Fibroblast of villous mesenchyme (primary cell): ENCODE measurements around the gene ATOH1. TPM values are rescaled to one million over a fixed set of nuclear protein-coding genes. Genes with fewer than 3 reads are reported as not detected.
A peak's percentile ranks its signal among the peaks of the same experiment; 100 is the strongest.

ENCODE experiments used
- DNase-seq: peaks from one replicate; pipeline ENCODE4 v3.0.0-alpha.2; 2010; ENCODE audit warnings: low read depth
- H3K4me3 ChIP-seq: 2 replicates; pipeline ENCODE4 v1.5.1; 2011; ENCODE audit warnings: low read depth, mild to moderate bottlenecking, low read length
- total RNA-seq: library from RNA; depleted of rRNA; stranded (reverse); fragments of >200 nt; gene quantifications from 2 replicates; pipeline ENCODE4 v1.2.3, GENCODE V29; 2012
- TF ChIP-seq, protein P1 (sequence below): IDR thresholded peaks from 2 replicates; pipeline ENCODE4 v1.5.1; 2012; ENCODE audit warnings: low read depth, mild to moderate bottlenecking, low read length; ENCODE audit not compliant: insufficient read depth

Gene ATOH1
- total RNA-seq, 1 donor, result not detected

- H3K4me3 ChIP-seq, result no peak overlapping the region
- TF ChIP-seq, protein P1, sequence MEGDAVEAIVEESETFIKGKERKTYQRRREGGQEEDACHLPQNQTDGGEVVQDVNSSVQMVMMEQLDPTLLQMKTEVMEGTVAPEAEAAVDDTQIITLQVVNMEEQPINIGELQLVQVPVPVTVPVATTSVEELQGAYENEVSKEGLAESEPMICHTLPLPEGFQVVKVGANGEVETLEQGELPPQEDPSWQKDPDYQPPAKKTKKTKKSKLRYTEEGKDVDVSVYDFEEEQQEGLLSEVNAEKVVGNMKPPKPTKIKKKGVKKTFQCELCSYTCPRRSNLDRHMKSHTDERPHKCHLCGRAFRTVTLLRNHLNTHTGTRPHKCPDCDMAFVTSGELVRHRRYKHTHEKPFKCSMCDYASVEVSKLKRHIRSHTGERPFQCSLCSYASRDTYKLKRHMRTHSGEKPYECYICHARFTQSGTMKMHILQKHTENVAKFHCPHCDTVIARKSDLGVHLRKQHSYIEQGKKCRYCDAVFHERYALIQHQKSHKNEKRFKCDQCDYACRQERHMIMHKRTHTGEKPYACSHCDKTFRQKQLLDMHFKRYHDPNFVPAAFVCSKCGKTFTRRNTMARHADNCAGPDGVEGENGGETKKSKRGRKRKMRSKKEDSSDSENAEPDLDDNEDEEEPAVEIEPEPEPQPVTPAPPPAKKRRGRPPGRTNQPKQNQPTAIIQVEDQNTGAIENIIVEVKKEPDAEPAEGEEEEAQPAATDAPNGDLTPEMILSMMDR, result peak; percentile 85
- peak; percentile 43 for DNase-seq
Observed at GRCh38 chr4:93791570-93792195, 36.9 kb upstream of the ATOH1 start.

GRCh38 chr4:93802045-93802444 lies 26.5 kb upstream of the ATOH1 start:
- no peak overlapping the region for H3K4me3 ChIP-seq
- TF ChIP-seq, protein P1, result no peak
- DNase-seq, result no peak

- H3K4me3 ChIP-seq, result no peak overlapping the region
- TF ChIP-seq, protein P1, result no peak
- no peak for DNase-seq
Observed at GRCh38 chr4:93809773-93810172, 18.8 kb upstream of the ATOH1 start.

DNA sequence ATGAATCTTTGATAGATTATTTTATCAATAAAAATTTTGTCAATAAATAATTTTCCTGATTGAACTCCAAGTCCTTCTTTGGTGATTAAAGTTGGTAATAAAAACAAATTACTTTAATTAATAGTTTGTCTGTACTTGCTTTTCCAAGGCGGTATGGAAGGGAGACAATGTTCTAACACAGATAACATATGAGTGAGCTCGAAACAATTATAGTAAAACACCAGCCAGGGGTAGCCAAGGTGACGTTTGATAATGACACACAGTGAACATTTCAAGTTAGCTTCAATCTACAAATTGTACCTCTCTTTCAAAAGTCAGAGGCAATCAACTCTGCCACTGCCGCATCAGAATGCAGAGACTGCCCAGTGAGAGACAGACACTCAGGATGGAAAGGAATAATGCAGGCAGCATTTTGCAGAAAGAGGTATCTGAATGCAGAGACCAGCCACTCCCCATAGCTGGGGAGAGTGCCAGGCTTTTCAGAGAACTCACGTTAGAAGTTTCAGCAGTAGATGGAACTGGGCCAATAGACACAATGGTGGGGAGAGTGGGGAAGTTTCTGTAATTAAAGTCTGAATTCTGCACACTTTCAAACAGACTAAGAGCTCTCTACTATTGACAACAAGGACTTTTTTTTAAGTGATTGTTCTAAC lies 18.1 kb upstream of the ATOH1 start:
- TF ChIP-seq, protein P1, result no peak
- no peak for DNase-seq
- no peak overlapping the region for H3K4me3 ChIP-seq

DNA sequence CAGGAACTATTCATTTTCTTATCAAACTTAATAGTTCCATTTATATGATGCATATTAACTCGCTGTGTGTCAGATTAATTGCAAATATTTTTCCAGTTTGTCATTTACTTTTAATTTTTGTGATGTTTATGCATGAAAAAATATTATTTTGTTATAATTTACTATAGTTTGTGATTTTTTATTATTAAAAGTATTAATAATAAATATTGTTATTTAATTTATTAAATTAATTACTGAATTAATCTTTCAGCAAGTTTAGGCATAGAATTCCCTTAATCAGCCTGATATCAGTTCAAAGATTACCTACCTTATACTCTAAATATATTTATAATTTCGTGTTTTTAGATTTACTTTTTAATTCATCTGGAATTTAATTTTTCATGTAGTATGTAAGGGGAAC lies 15.5 kb upstream of the ATOH1 start:
- no peak for DNase-seq
- TF ChIP-seq, protein P1, result no peak
- no peak overlapping the region for H3K4me3 ChIP-seq

DNA sequence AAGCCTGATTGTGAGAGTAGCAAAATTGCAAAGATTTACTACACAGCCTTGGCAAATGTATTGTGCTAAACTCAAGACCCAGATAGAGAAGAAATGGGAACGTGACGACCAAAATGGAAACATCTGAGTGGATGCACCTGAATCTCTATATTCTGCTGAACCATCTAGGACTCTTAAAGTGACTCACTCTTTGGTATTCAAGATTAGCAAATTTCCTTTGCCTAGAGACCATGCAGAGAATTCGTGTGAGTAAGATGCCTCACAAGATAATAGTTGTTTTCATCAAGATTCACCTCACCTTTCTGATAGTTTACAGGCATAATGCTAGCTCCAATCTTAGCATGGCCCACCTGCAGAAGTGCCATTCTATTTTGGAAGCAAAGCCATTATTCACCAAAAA lies 14.4 kb upstream of the ATOH1 start:
- TF ChIP-seq, protein P1, result no peak
- no peak overlapping the region for H3K4me3 ChIP-seq
- DNase-seq, result no peak
